GM19099 (cell line): ENCODE data around the gene B4GALNT3.

Experiments used
- POLR2A ChIP-seq: IDR thresholded peaks from 3 replicates; pipeline ENCODE4 v1.6.1; 2011; ENCODE audit warnings: low read depth; ENCODE audit not compliant: insufficient read length; ENCODE audit errors: extremely low read depth

Gene B4GALNT3

GRCh38 chr12:464484-465267 is 4.9 kb downstream of the B4GALNT3 start:
- TF ChIP-seq POLR2A, result no peak

GRCh38 chr12:466039-466438 is 6.3 kb downstream of the B4GALNT3 start:
- no peak for TF ChIP-seq POLR2A

- TF ChIP-seq POLR2A, result no peak
These were observed 7.0 kb downstream of the B4GALNT3 start for GRCh38 chr12:466762-467161.

- TF ChIP-seq POLR2A, result no peak
These were observed 7.9 kb downstream of the B4GALNT3 start for GRCh38 chr12:467591-467990.

- TF ChIP-seq POLR2A, result no peak
These were observed 9.1 kb downstream of the B4GALNT3 start for GRCh38 chr12:468671-469389.

GRCh38 chr12:470133-470532 is 10.4 kb downstream of the B4GALNT3 start:
- TF ChIP-seq POLR2A, result no peak

- TF ChIP-seq POLR2A, result no peak
These were observed 13.5 kb downstream of the B4GALNT3 start for GRCh38 chr12:473198-473597.

GRCh38 chr12:473863-474577 is 14.3 kb downstream of the B4GALNT3 start:
- no peak for TF ChIP-seq POLR2A

GRCh38 chr12:475286-475685 is 15.5 kb downstream of the B4GALNT3 start:
- TF ChIP-seq POLR2A, result no peak

GRCh38 chr12:479161-479560 is 19.4 kb downstream of the B4GALNT3 start:
- TF ChIP-seq POLR2A, result no peak

GRCh38 chr12:480831-481816 is 21.4 kb downstream of the B4GALNT3 start:
- TF ChIP-seq POLR2A, result no peak

- no peak for TF ChIP-seq POLR2A
These were observed 22.3 kb downstream of the B4GALNT3 start for GRCh38 chr12:482061-482460.

- no peak for TF ChIP-seq POLR2A
These were observed 24.4 kb downstream of the B4GALNT3 start for GRCh38 chr12:484096-484495.

GRCh38 chr12:490260-490659 is 30.5 kb downstream of the B4GALNT3 start:
- TF ChIP-seq POLR2A, result no peak
